Prostate gland (tissue), 2 donors: ENCODE data around the gene DOCK2.

Source experiments
- POLR2AphosphoS5 ChIP-seq: sonication (generic); formaldehyde crosslinking; IDR thresholded peaks from one replicate; pipeline ENCODE4 v1.6.1; 2017; ENCODE audit warnings: antibody characterized with exemption
- TF ChIP-seq, protein P1 (sequence below), 4 experiments: fragments of 200-600 bp in 2 of 4; fragments of 450-650 bp in 2 of 4; sonication (generic) in 2 of 4; IDR thresholded peaks; 1 replicate in 3 of 4; 2 replicates in 1 of 4; pipeline ENCODE4 v1.5.1; 2016 to 2019; ENCODE audit warnings: antibody characterized with exemption in 4 of 4, mild to moderate bottlenecking in 2 of 4, moderate library complexity in 2 of 4

DNA sequence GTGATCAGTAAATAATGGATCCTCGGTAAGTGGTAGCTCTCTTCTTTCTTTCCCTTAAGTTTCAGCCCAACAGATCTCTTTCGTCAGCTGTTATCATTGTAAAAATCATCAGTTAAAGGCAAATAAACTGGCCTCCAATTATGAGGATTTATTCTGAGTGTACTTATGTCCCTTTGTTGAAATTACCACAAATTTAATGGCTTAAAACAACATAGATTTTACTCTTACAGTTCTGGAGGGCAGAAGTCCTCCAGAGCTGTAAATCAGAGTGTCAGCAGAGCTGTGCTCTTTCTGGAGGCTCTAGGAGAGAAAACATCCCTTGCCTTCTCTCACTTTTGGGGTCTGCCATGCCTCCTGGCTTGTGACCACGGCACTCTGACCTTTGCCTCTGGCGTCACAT, 238.7 kb downstream of the DOCK2 start:
- TF ChIP-seq, protein P1, sequence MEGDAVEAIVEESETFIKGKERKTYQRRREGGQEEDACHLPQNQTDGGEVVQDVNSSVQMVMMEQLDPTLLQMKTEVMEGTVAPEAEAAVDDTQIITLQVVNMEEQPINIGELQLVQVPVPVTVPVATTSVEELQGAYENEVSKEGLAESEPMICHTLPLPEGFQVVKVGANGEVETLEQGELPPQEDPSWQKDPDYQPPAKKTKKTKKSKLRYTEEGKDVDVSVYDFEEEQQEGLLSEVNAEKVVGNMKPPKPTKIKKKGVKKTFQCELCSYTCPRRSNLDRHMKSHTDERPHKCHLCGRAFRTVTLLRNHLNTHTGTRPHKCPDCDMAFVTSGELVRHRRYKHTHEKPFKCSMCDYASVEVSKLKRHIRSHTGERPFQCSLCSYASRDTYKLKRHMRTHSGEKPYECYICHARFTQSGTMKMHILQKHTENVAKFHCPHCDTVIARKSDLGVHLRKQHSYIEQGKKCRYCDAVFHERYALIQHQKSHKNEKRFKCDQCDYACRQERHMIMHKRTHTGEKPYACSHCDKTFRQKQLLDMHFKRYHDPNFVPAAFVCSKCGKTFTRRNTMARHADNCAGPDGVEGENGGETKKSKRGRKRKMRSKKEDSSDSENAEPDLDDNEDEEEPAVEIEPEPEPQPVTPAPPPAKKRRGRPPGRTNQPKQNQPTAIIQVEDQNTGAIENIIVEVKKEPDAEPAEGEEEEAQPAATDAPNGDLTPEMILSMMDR (IDR thresholded peaks at IDR 0.05): no peak
- no peak for TF ChIP-seq POLR2AphosphoS5
